HepG2 (cell line): ENCODE measurements around the gene MAPK12. TPM values are rescaled to one million over a fixed set of nuclear protein-coding genes. Genes with fewer than 3 reads are reported as not detected.
A peak's percentile ranks its signal among the peaks of the same experiment; 100 is the strongest.

ENCODE experiments used
- ATAC-seq: fragments of 200-7000 bp; cut with Tn5 transposase; 3 replicates; pipeline ENCODE4 v1.9.1; 2020; ENCODE audit warnings: mild to moderate bottlenecking, moderate library complexity
- BruUV-seq: library from RNA; stranded (reverse); fragments of 400-500 nt; replicated peaks from 2 replicates; lab custom pipeline; 2021; lab: Mats Ljungman, UMichigan
- CTCF ChIA-PET: fragments of 300-600 bp; formaldehyde crosslinking; extraction: SDS; loops from one replicate; lab custom pipeline; 2021; ENCODE audit warnings: low total read pairs, inconsistent platforms, low intra/inter-chr PET ratio; lab: Yijun Ruan, JAX
- POLR2A ChIA-PET: fragments of 350-600 bp; sonication (Branson Sonifier 250); formaldehyde crosslinking; loops from one replicate; lab custom pipeline; 2020; ENCODE audit warnings: antibody characterized with exemption, inconsistent platforms; lab: Yijun Ruan, JAX
- DNase-seq: peaks from one replicate; pipeline ENCODE4 v3.0.0-alpha.2; 2015; ENCODE audit warnings: low spot score
- FAIRE-seq: peaks from 3 replicates; lab custom pipeline; 2011; peaks lifted over from hg19 to GRCh38; lab: Jason Lieb, UNC
- H2AFZ ChIP-seq: one replicate; pipeline ENCODE4 v1.6.1; 2011; ENCODE audit warnings: low read length, inconsistent platforms
- H3K27ac ChIP-seq: fragments of 300-600 bp; 3 replicates; pipeline ENCODE4 v1.8.0; 2011; ENCODE audit warnings: mixed run types, mild to moderate bottlenecking, mixed read lengths, low read length, inconsistent platforms; ENCODE audit not compliant: insufficient read depth; ENCODE audit errors: extremely low read length
- H3K27me3 ChIP-seq, 2 experiments: fragments of 200-600 bp in 1 of 2; 2 replicates in 1 of 2; 3 replicates in 1 of 2; pipeline versions ENCODE4 v1.6.0 to v1.8.0; 2011; ENCODE audit warnings: low read length in 2 of 2, mild to moderate bottlenecking in 2 of 2, moderate library complexity in 2 of 2, inconsistent platforms in 1 of 2; ENCODE audit not compliant: insufficient read depth in 2 of 2, control insufficient read depth in 1 of 2
- H3K36me3 ChIP-seq, 2 experiments: fragments of 200-600 bp in 1 of 2; replicated peaks in 1 of 2; 2 replicates in 1 of 2; 3 replicates in 1 of 2; pipeline versions ENCODE4 v1.5.1 to v1.8.0; 2011; ENCODE audit warnings: low read length in 2 of 2, inconsistent platforms in 1 of 2; ENCODE audit not compliant: insufficient read depth in 2 of 2, control insufficient read depth in 1 of 2
- H3K4me1 ChIP-seq: 2 replicates; pipeline ENCODE4 v1.5.1; 2012; ENCODE audit warnings: low read length, inconsistent platforms; ENCODE audit not compliant: insufficient read depth
- H3K4me2 ChIP-seq: 2 replicates; pipeline ENCODE4 v1.6.0; 2011; ENCODE audit warnings: low read depth, low read length, inconsistent platforms
- H3K4me3 ChIP-seq, 3 experiments: fragments of 200-600 bp in 1 of 3; sonication (generic), shearing (Covaris generic) in 1 of 3; replicated peaks in 1 of 3; 2 replicates each; pipeline ENCODE4 v1.5.1; 2011 to 2016; ENCODE audit warnings: low read length in 3 of 3, inconsistent platforms in 2 of 3, low read depth in 2 of 3, mild to moderate bottlenecking in 2 of 3, control low read depth in 1 of 3, mixed read lengths in 1 of 3; ENCODE audit not compliant: insufficient read depth in 1 of 3
- H3K79me2 ChIP-seq: one replicate; pipeline ENCODE4 v1.6.1; 2011; ENCODE audit warnings: low read length, inconsistent platforms; ENCODE audit not compliant: insufficient read depth
- H3K9ac ChIP-seq: 2 replicates; pipeline ENCODE4 v1.6.0; 2011; ENCODE audit warnings: mild to moderate bottlenecking, low read depth, low read length, inconsistent platforms; ENCODE audit not compliant: insufficient read depth
- H3K9me3 ChIP-seq: 2 replicates; pipeline ENCODE4 v1.5.1; 2012; ENCODE audit warnings: mild to moderate bottlenecking, low read length
- H4K20me1 ChIP-seq: 2 replicates; pipeline ENCODE4 v1.6.0; 2011; ENCODE audit warnings: inconsistent platforms, mild to moderate bottlenecking, low read length, moderate library complexity; ENCODE audit not compliant: insufficient read depth
- FOXP1 ChIP-seq, 2 experiments: fragments of 450-650 bp in 1 of 2; IDR thresholded peaks; 2 replicates each; pipeline ENCODE4 v1.6.1; 2017 to 2018; ENCODE audit warnings: antibody characterized with exemption in 1 of 2
- HHEX ChIP-seq: IDR thresholded peaks from 2 replicates; pipeline ENCODE4 v1.6.1; 2016; ENCODE audit warnings: control low read depth
- MXI1 ChIP-seq: IDR thresholded peaks from 3 replicates; pipeline ENCODE4 v1.6.1; 2012; ENCODE audit warnings: low read depth, low read length, inconsistent platforms, borderline replicate concordance
- NBN ChIP-seq: fragments of 450-650 bp; conservative IDR thresholded peaks from 2 replicates; pipeline ENCODE4 v1.6.1; 2017
- NR3C1 ChIP-seq: sonication (generic); formaldehyde crosslinking; IDR thresholded peaks from 2 replicates; pipeline ENCODE4 v1.4.0; 2020; ENCODE audit warnings: missing genetic modification reagents
- POLR2AphosphoS2 ChIP-seq: IDR thresholded peaks from 2 replicates; pipeline ENCODE4 v1.6.1; 2011; ENCODE audit warnings: low read depth, low read length, improper control_type of control experiment
- ZNF280B ChIP-seq: sonication (generic); formaldehyde crosslinking; IDR thresholded peaks from 2 replicates; pipeline ENCODE4 v1.5.0; 2020; ENCODE audit warnings: missing genetic modification reagents, mild to moderate bottlenecking, borderline replicate concordance
- ZNF329 ChIP-seq: sonication (generic); formaldehyde crosslinking; IDR thresholded peaks from 2 replicates; pipeline ENCODE4 v1.9.0; 2021; ENCODE audit warnings: low read depth, mild to moderate bottlenecking, missing genetic modification reagents
- ZNF33B ChIP-seq: sonication (generic); formaldehyde crosslinking; IDR thresholded peaks from 2 replicates; pipeline ENCODE4 v1.5.1; 2020; ENCODE audit warnings: mild to moderate bottlenecking, missing genetic modification reagents
- WGBS: methylation state at CpG from one replicate; pipeline ENCODE4 v1.1.6; 2017; ENCODE audit warnings: low lambda C conversion rate; 5-methylcytosine and 5-hydroxymethylcytosine counted together
- in situ Hi-C: cut with HindIII; loops from 2 replicates; pipeline ENCODE4 v1.10.0; 2017; ENCODE audit warnings: low pct_unique_long_range_greater_than_20kb; ENCODE audit not compliant: extremely low pct_ligation_motif_present
- intact Hi-C: fragments of 100-400 bp; cut with micrococcal nuclease; formaldehyde crosslinking; loops from one replicate; pipeline ENCODE4 v1.10.0; 2022; ENCODE audit not compliant: unreplicated experiment
- polyA plus RNA-seq, 8 experiments: library from polyadenylated mRNA; depleted of rRNA in 3 of 8; stranded (reverse) in 7 of 8; unstranded in 1 of 8; fragments of >200 nt; fragmentation: Illumina TruSeq in 4 of 8; extraction: Trizol in 4 of 8; gene quantifications; 2 replicates each; pipeline versions ENCODE4 v1.2.1 to v1.2.3, GENCODE V29; 2011 to 2016; ENCODE audit warnings: low read depth in 4 of 8, missing spikeins in 1 of 8, mixed read lengths in 1 of 8; ENCODE audit not compliant: insufficient read depth in 1 of 8
- total RNA-seq, 5 experiments: library from RNA; depleted of rRNA; stranded (reverse); fragments of >200 nt; fragmentation: Illumina TruSeq; extraction: Trizol; gene quantifications; 2 replicates each; pipeline ENCODE4 v1.2.3, GENCODE V29; 2016; ENCODE audit warnings: low read depth in 1 of 5
- TF ChIP-seq, protein P1 (sequence below): sonication (generic); formaldehyde crosslinking; IDR thresholded peaks from 2 replicates; pipeline ENCODE4 v1.5.0; 2020; ENCODE audit warnings: mild to moderate bottlenecking, missing genetic modification reagents

The MAPK12 gene
- total and polyA plus RNA-seq, 2 of the 13 experiments (the other 11 are each of a cell fraction or from before 2014, with no cell fraction given), result 22.2 to 23.3 TPM

- in situ Hi-C loops, result no loop called here
- Histone ChIP-seq H3K9me3 (no peaks in the 10 kb centered on the region), H3K4me3 (no peak overlapping the region), H2AFZ (no peak overlapping the region)
- ChIA-PET CTCF (interaction anchor here (2.0 kb wide), 1 partner anchor 89 kb away, joined by 11 read pairs; the partner anchor contains the start of gene PPP6R2), POLR2A (interaction anchor here (0.6 to 1.5 kb wide), 7 partner anchors 8 to 178 kb away, joined by 3 to 5 read pairs (median 3); partner anchors contain the start of genes MAPK12 and TUBGCP6)
- WGBS, result 87% methylated on average over 10 of the region's 22 CpGs
- intact Hi-C loops, result no loop called here
- DNase-seq (no peak), FAIRE-seq (no peak)
- BruUV-seq, result no TSS peak
- TF ChIP-seq POLR2AphosphoS2, result no peak
- TF ChIP-seq, all 625 proteins: peak for 0
- H3K27ac ChIP-seq, result no peak overlapping the region
- H3K79me2 ChIP-seq, result peaks cover 3% of the 10 kb centered on the region
- no peak overlapping the region for H3K4me2 ChIP-seq
- H3K4me1 ChIP-seq, result peaks cover 40% of the 10 kb centered on the region
- no peak overlapping the region for H3K9ac ChIP-seq
- H3K36me3 ChIP-seq, result peaks cover 3% of the 10 kb centered on the region in 2 experiments; a peak in 1 of 5 replicates
- no peaks in the 10 kb centered on the region for H4K20me1 ChIP-seq
- ATAC-seq, result no peak
- H3K27me3 ChIP-seq, result no peaks in the 10 kb centered on the region
Observed at GRCh38 chr22:50253046-50253915, 8.2 kb downstream of the MAPK12 start.

GRCh38 chr22:50252082-50253045, 9.1 kb downstream of the MAPK12 start:
- H3K79me2 ChIP-seq, result peaks cover 3% of the 10 kb centered on the region
- H2AFZ ChIP-seq, result no peak overlapping the region
- DNase-seq (peak; percentile 39), FAIRE-seq (no peak), ATAC-seq (peak; percentile 66)
- WGBS, result 100% methylated on average over 1 of the region's 25 CpGs
- no TSS peak for BruUV-seq
- no peak overlapping the region for H3K27ac ChIP-seq
- CTCF ChIA-PET, result interaction anchor here (1.1 to 2.0 kb wide), 7 partner anchors 19 to 246 kb away, joined by 3 to 11 read pairs (median 5); partner anchors contain the start of genes DENND6B and PPP6R2
- in situ Hi-C loops, result no loop called here
- intact Hi-C loops, result no loop called here
- no peaks in the 10 kb centered on the region for H3K27me3 ChIP-seq
- peak overlapping the region; percentile 96; the same call in 1 of the 2 replicates for H3K4me2 ChIP-seq
- peaks cover 3 to 6% of the 10 kb centered on the region in 2 experiments; a peak in 3 of 5 replicates for H3K36me3 ChIP-seq
- H3K9me3 ChIP-seq, result no peaks in the 10 kb centered on the region
- peak overlapping the region in 1 of 3 experiments; percentile 92; a peak in 1 of 6 replicates for H3K4me3 ChIP-seq
- H3K9ac ChIP-seq, result no peak overlapping the region
- H4K20me1 ChIP-seq, result no peaks in the 10 kb centered on the region
- POLR2A ChIA-PET, result interaction anchor here (0.6 to 2.3 kb wide), 11 partner anchors 8 to 273 kb away, joined by 3 to 11 read pairs (median 4); partner anchors contain the start of genes MAPK12, SCO2 and TUBGCP6
- H3K4me1 ChIP-seq, result peaks cover 31% of the 10 kb centered on the region
- TF ChIP-seq HHEX, result no peak
- no peak for TF ChIP-seq ZNF33B
- TF ChIP-seq FOXP1 (IDR thresholded peaks at IDR 0.05), result no peak
- TF ChIP-seq FOXP1 (CRISPR knock-in tag; IDR thresholded peaks at IDR 0.05), result no peak
- no peak for TF ChIP-seq NR3C1 (CRISPR knock-in tag)
- TF ChIP-seq NBN, result no peak
- no peak for TF ChIP-seq ZNF280B
- TF ChIP-seq, protein P1, sequence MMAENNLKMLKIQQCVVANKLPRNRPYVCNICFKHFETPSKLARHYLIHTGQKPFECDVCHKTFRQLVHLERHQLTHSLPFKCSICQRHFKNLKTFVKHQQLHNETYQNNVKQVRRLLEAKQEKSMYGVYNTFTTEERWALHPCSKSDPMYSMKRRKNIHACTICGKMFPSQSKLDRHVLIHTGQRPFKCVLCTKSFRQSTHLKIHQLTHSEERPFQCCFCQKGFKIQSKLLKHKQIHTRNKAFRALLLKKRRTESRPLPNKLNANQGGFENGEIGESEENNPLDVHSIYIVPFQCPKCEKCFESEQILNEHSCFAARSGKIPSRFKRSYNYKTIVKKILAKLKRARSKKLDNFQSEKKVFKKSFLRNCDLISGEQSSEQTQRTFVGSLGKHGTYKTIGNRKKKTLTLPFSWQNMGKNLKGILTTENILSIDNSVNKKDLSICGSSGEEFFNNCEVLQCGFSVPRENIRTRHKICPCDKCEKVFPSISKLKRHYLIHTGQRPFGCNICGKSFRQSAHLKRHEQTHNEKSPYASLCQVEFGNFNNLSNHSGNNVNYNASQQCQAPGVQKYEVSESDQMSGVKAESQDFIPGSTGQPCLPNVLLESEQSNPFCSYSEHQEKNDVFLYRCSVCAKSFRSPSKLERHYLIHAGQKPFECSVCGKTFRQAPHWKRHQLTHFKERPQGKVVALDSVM (CRISPR knock-in tag), result no peak
- 0 out of 2 replicates have a peak, but pooled peaks have one; percentile 30 for TF ChIP-seq ZNF329 (CRISPR knock-in tag)
- peak; percentile 44; the same call in 1 of the 3 replicates for TF ChIP-seq MXI1
